ENCODE results near the gene CTXN1. TPM values are rescaled to one million over a fixed set of nuclear protein-coding genes. Genes with fewer than 3 reads are reported as not detected.

CTXN1 gene
- total RNA-seq, 4 donors from 2014 or later: 1.6 to 2.5 (median 2.4) TPM; not detected in 1

DNA sequence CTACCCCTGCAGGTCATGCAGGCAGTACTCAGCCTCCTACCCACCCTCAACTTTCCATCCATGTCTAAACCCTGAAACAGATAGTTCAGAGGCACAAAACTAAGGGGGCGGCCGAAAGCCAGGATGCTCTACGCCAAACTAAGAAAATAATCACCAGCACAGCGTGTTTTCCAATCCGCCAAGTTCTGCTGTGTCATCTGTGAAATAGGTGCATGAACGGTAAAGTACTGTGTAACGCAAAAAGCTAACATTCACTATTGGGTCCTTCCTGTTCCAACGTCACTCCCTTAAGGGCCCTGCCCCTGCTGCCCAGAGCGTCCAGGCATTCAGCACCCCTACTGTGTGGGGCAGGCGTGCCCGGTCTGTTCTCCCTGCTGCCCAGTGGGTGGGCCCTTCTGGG is 29.8 kb upstream of the CTXN1 start:
- Histone ChIP-seq H3K27me3 (no peaks in the 10 kb centered on the region), H3K27ac (no peak overlapping the region), H3K4me3 (no peak overlapping the region), H3K36me3 (peaks cover 0 to 8% (median 0%) of the 10 kb centered on the region in 3 donors), H3K4me1 (no peaks in the 10 kb centered on the region), H3K9me3 (no peaks in the 10 kb centered on the region)
- no peak for DNase-seq
- TF ChIP-seq CTCF (IDR thresholded peaks at IDR 0.05): no peak
- TF ChIP-seq POLR2A (IDR thresholded peaks at IDR 0.05): no peak

GRCh38 chr19:7953576-7953975 is 27.6 kb upstream of the CTXN1 start:
- DNase-seq: no peak
- Histone ChIP-seq H3K9me3 (no peaks in the 10 kb centered on the region), H3K27ac (no peak overlapping the region), H3K4me1 (no peaks in the 10 kb centered on the region), H3K4me3 (no peak overlapping the region), H3K36me3 (peaks cover 0 to 8% (median 0%) of the 10 kb centered on the region in 3 donors), H3K27me3 (no peaks in the 10 kb centered on the region)
- TF ChIP-seq CTCF (IDR thresholded peaks at IDR 0.05) (no peak), POLR2A (IDR thresholded peaks at IDR 0.05) (no peak)

- no peak overlapping the region for H3K4me3 ChIP-seq
- H3K9me3 ChIP-seq: no peaks in the 10 kb centered on the region
- H3K27ac ChIP-seq: no peak overlapping the region
- TF ChIP-seq CTCF (IDR thresholded peaks at IDR 0.05) (no peak), POLR2A (IDR thresholded peaks at IDR 0.05) (no peak)
- H3K27me3 ChIP-seq: no peaks in the 10 kb centered on the region
- H3K36me3 ChIP-seq: peaks cover 0 to 3% (median 0%) of the 10 kb centered on the region in 3 donors
- no peak for DNase-seq
- no peaks in the 10 kb centered on the region for H3K4me1 ChIP-seq
These were observed 27.1 kb upstream of the CTXN1 start for GRCh38 chr19:7953060-7953459.

DNA sequence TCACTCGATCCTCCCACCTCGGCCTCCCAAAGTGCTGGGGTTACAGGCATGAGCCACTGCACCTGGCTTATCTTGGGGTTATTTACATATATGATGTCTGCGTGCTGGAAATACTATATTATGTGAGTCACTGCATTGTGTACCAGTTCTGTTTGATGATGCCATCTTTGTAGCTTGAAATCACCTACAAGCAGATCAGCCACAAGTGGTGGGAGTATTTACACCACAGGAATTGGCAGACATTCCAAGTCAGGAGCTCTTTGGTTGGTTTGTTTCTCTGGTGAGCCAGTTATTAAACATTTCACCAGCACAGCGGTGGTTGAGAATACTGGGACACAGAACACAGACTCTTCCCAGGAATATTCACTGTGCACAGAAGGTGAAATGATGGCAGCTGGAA is 22.0 kb upstream of the CTXN1 start:
- DNase-seq: no peak
- Histone ChIP-seq H3K9me3 (peaks cover 0 to 3% (median 0%) of the 10 kb centered on the region in 4 donors), H3K4me3 (no peak overlapping the region), H3K27me3 (no peaks in the 10 kb centered on the region), H3K4me1 (peaks cover 0 to under 1% (median 0%) of the 10 kb centered on the region in 4 donors), H3K27ac (no peak overlapping the region), H3K36me3 (no peaks in the 10 kb centered on the region)
- TF ChIP-seq POLR2A (IDR thresholded peaks at IDR 0.05) (no peak), CTCF (IDR thresholded peaks at IDR 0.05) (no peak)

GRCh38 chr19:7944177-7944761 is 18.3 kb upstream of the CTXN1 start:
- H3K27me3 ChIP-seq: no peaks in the 10 kb centered on the region
- H3K4me1 ChIP-seq: peaks cover 0 to 14% (median 5%) of the 10 kb centered on the region in 4 donors
- peaks cover 0 to 15% (median 0%) of the 10 kb centered on the region in 3 donors for H3K36me3 ChIP-seq
- peak overlapping the region; percentile 89 to 98 (median 94) for H3K27ac ChIP-seq
- TF ChIP-seq CTCF (IDR thresholded peaks at IDR 0.05) (peak; percentile 80 to 89 (median 86)), POLR2A (IDR thresholded peaks at IDR 0.05) (no peak)
- peaks cover 0 to 3% (median 0%) of the 10 kb centered on the region in 4 donors for H3K9me3 ChIP-seq
- DNase-seq: peak; percentile 89 to 96 (median 92)
- peak overlapping the region; percentile 65 to 92 (median 72) for H3K4me3 ChIP-seq
